GM12878 (cell line): Measurements from ENCODE around the gene MPDZ. TPM values are rescaled to one million over a fixed set of nuclear protein-coding genes. Genes with fewer than 3 reads are reported as not detected.

Experiments
- ATAC-seq: fragments of 200-7000 bp; cut with Tn5 transposase; 3 replicates; pipeline ENCODE4 v1.9.1; 2020; ENCODE audit warnings: mild to moderate bottlenecking, moderate library complexity
- BruUV-seq: library from RNA; stranded (reverse); fragments of 400-500 nt; replicated peaks from 2 replicates; lab custom pipeline; 2021; lab: Mats Ljungman, UMichigan
- CTCF ChIA-PET: fragments of 300-600 bp; sonication (Branson Sonifier 250); formaldehyde crosslinking; extraction: SDS; loops from one replicate; lab custom pipeline; 2021; ENCODE audit warnings: inconsistent platforms; lab: Yijun Ruan, JAX
- POLR2A ChIA-PET: fragments of 350-600 bp; formaldehyde crosslinking; extraction: SDS; loops from one replicate; lab custom pipeline; 2021; ENCODE audit warnings: inconsistent platforms; lab: Charles Lee
- RAD21 ChIA-PET: fragments of 300-600 bp; sonication (Branson Sonifier 250); formaldehyde crosslinking; loops from one replicate; lab custom pipeline; 2023; ENCODE audit warnings: antibody characterized with exemption; ENCODE audit not compliant: unreplicated experiment; lab: Charles Lee
- SMC1A ChIA-PET: fragments of 300-600 bp; sonication (Branson Sonifier 250); formaldehyde crosslinking; loops from one replicate; lab custom pipeline; 2023; ENCODE audit not compliant: unreplicated experiment, uncharacterized antibody; lab: Charles Lee
- DNase-seq: peaks from one replicate; pipeline ENCODE4 v3.0.0-alpha.2; 2011; ENCODE audit warnings: low read depth, low spot score
- FAIRE-seq: peaks from 3 replicates; lab custom pipeline; 2011; peaks lifted over from hg19 to GRCh38; lab: Jason Lieb, UNC
- H2AFZ ChIP-seq: 2 replicates; pipeline ENCODE4 v1.6.0; 2011; ENCODE audit warnings: low read depth, low read length, control low read depth; ENCODE audit not compliant: control insufficient read depth
- H3K27ac ChIP-seq: 2 replicates; pipeline ENCODE4 v1.5.1; 2011; ENCODE audit warnings: control low read depth; ENCODE audit not compliant: control insufficient read depth, insufficient read depth
- H3K27me3 ChIP-seq, 2 experiments: replicated peaks in 1 of 2; 2 replicates each; pipeline versions ENCODE4 v1.6.0 to v1.6.1; 2011; ENCODE audit warnings: low read length in 1 of 2; ENCODE audit not compliant: control insufficient read depth in 2 of 2, insufficient read depth in 2 of 2
- H3K36me3 ChIP-seq, 2 experiments: 2 replicates each; pipeline ENCODE4 v1.5.1; 2011; ENCODE audit warnings: low read length in 1 of 2; ENCODE audit not compliant: control insufficient read depth in 2 of 2, insufficient read depth in 2 of 2
- H3K4me1 ChIP-seq: 2 replicates; pipeline ENCODE4 v1.6.1; 2011; ENCODE audit warnings: mild to moderate bottlenecking, low read length, moderate library complexity, mixed read lengths; ENCODE audit not compliant: control insufficient read depth, insufficient read depth
- H3K4me2 ChIP-seq: 2 replicates; pipeline ENCODE4 v1.6.0; 2011; ENCODE audit warnings: control low read depth; ENCODE audit not compliant: control insufficient read depth, insufficient read depth
- H3K4me3 ChIP-seq: fragments of 200-600 bp; sonication (generic); 2 replicates; pipeline ENCODE4 v1.5.1; 2016
- H3K79me2 ChIP-seq: 2 replicates; pipeline ENCODE4 v1.6.0; 2011; ENCODE audit warnings: low read length; ENCODE audit not compliant: control insufficient read depth, insufficient read depth
- H3K9ac ChIP-seq: 2 replicates; pipeline ENCODE4 v1.8.0; 2011; ENCODE audit warnings: low read length, control low read depth, mixed read lengths; ENCODE audit not compliant: control insufficient read depth, insufficient read depth
- H3K9me3 ChIP-seq: replicated peaks from 3 replicates; pipeline ENCODE4 v1.5.1; 2011; ENCODE audit warnings: mild to moderate bottlenecking, low read length; ENCODE audit not compliant: control insufficient read depth, insufficient read depth
- H4K20me1 ChIP-seq: 2 replicates; pipeline ENCODE4 v1.6.0; 2011; ENCODE audit not compliant: control insufficient read depth, insufficient read depth
- CTCF ChIP-seq, 3 experiments: IDR thresholded peaks in 2 of 3; conservative IDR thresholded peaks in 1 of 3; 2 replicates each; pipeline ENCODE4 v1.5.1; 2011; ENCODE audit warnings: low read depth in 3 of 3, low read length in 3 of 3, mild to moderate bottlenecking in 3 of 3, control low read depth in 2 of 3, moderate library complexity in 2 of 3, inconsistent platforms in 1 of 3, mixed read lengths in 1 of 3; ENCODE audit not compliant: control insufficient read depth in 2 of 3, insufficient read depth in 1 of 3; ENCODE audit errors: extremely low read depth in 1 of 3
- HSF1 ChIP-seq: fragments of 150-350 bp; IDR thresholded peaks from 2 replicates; pipeline ENCODE4 v1.6.1; 2014; ENCODE audit warnings: mild to moderate bottlenecking, low read depth, low read length
- MEF2A ChIP-seq: IDR thresholded peaks from 2 replicates; pipeline ENCODE4 v1.6.1; 2011; ENCODE audit warnings: low read depth, mild to moderate bottlenecking, low read length, moderate library complexity; ENCODE audit not compliant: insufficient read depth
- MTA2 ChIP-seq: fragments of 450-650 bp; IDR thresholded peaks from 2 replicates; pipeline ENCODE4 v1.6.1; 2016; ENCODE audit warnings: low read depth, mild to moderate bottlenecking, moderate library complexity
- POU2F2 ChIP-seq: IDR thresholded peaks from 3 replicates; pipeline ENCODE4 v1.6.1; 2011; ENCODE audit warnings: low read depth, mild to moderate bottlenecking, low read length, borderline replicate concordance
- SUPT20H ChIP-seq: IDR thresholded peaks from 2 replicates; pipeline ENCODE4 v1.6.1; 2011; ENCODE audit warnings: low read depth, mild to moderate bottlenecking, low read length, moderate library complexity, borderline replicate concordance; ENCODE audit not compliant: control insufficient read depth
- USF1 ChIP-seq: IDR thresholded peaks from 2 replicates; pipeline ENCODE4 v1.6.1; 2011; ENCODE audit warnings: borderline replicate concordance, low read depth, mild to moderate bottlenecking, moderate library complexity, mixed read lengths, low read length; ENCODE audit not compliant: insufficient read depth; ENCODE audit errors: extremely low read length
- WGBS: methylation state at CpG from one replicate; pipeline ENCODE4 v1.1.6; 2016; ENCODE audit warnings: low lambda C conversion rate; ENCODE audit not compliant: insufficient replicate concordance, insufficient coverage; ENCODE audit errors: missing lambda C conversion rate; 5-methylcytosine and 5-hydroxymethylcytosine counted together
- in situ Hi-C: fragments of 300-500 bp; cut with MboI; formaldehyde crosslinking; loops from 9 replicates; pipeline ENCODE4 v1.14.3; 2018; ENCODE audit warnings: mixed read lengths
- intact Hi-C: fragments of 100-400 bp; cut with micrococcal nuclease; formaldehyde crosslinking; loops from one replicate; pipeline ENCODE4 v1.14.2; 2022; ENCODE audit not compliant: unreplicated experiment
- polyA plus RNA-seq, 11 experiments: library from polyadenylated mRNA; depleted of rRNA in 4 of 11; unstranded in 6 of 11; stranded (reverse) in 5 of 11; fragments of >200 nt; fragmentation: Nextera tagmentation in 4 of 11; fragmentation: Illumina TruSeq in 1 of 11; extraction: Ambion mirVana in 4 of 11; extraction: Trizol in 1 of 11; gene quantifications; 1 replicate in 1 of 11; 2 replicates in 10 of 11; pipeline versions ENCODE4 v1.2.1 to v1.2.3, GENCODE V29; 2011 to 2016; ENCODE audit warnings: inconsistent platforms in 2 of 11, missing spikeins in 2 of 11, low read depth in 1 of 11
- total RNA-seq, 4 experiments: library from RNA; depleted of rRNA in 3 of 4; stranded (reverse); fragments of >200 nt in 3 of 4; fragmentation: Illumina TruSeq in 1 of 4; extraction: Trizol in 1 of 4; gene quantifications; 2 replicates each; pipeline versions ENCODE4 v1.2.1 to v1.2.3, GENCODE V29; 2013 to 2021

The MPDZ gene
- total and polyA plus RNA-seq, 10 of the 15 experiments (the other 5 are each of a cell fraction or from before 2014, with no cell fraction given) = 0.36 TPM; not detected in 9

DNA sequence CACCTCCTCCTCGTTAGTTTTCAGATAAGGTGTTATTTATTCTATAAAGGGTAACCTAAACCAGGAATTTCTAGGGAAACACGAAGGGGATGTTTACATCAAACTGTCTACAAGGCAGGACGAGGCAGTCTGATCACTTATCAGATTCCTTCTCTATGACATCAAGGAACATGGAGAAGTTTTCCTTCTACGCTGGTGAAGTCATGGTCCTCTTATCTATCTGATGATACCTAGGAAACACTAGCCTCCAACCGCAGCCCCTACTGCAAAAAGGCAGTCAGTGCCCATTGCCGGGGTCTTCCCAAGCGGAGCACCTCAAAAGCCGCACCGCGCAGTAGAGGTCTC lies 1.5 kb downstream of the MPDZ start (continued):
- no peak for TF ChIP-seq CTCF (IDR thresholded peaks at IDR 0.05 in 2 of 3, conservative IDR thresholded peaks at IDR 0.05 in 1 of 3; ENCODE audit: control insufficient read depth in 2 of 3, extremely low read depth in 1 of 3, insufficient read depth in 1 of 3, low read depth in 3 of 3, low read length in 3 of 3)
- no peak for TF ChIP-seq MTA2
- no peak for TF ChIP-seq HSF1
- TF ChIP-seq, all 136 proteins: peak for 0

DNA sequence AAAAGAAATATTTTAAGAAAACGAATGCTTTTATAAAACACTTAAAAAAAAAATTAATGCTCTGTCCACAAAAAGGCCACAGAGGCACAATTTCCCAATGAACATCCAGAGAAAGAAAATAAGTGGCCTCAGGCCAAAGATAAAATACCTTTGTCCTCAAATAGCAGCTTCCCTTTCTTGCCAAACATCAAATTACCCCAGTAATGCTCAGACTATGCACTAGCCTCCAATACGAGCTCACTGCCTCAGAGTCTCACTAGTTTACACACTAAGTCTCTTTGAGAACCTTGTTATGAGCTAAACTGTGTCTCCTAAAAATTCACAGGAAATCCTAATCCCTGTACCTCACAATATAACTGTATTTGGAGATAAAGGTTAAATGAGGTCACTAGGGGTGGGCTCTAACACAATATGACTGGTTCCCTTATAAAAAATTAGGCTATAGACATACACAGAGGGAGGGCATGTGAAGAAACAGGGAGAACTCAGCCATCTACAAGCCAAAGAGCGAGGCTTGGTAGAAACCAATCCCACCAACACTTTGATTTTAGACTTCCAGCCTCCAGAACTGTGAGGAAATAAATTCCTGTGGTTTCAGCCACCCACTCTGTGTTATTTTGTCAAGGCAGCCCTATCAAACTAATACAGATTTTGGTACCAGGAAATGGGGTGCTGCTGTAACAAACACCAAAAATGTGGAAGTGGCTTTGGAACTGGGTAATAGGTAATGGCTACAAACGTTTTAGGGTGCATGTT lies 4.4 kb downstream of the MPDZ start:
- Histone ChIP-seq H4K20me1 (no peaks in the 10 kb centered on the region), H3K9ac (no peak overlapping the region), H3K4me2 (no peak overlapping the region), H2AFZ (no peak overlapping the region), H3K27me3 (no peaks in the 10 kb centered on the region), H3K4me3 (no peak overlapping the region), H3K4me1 (no peaks in the 10 kb centered on the region), H3K36me3 (no peaks in the 10 kb centered on the region), H3K27ac (no peak overlapping the region), H3K9me3 (no peaks in the 10 kb centered on the region), H3K79me2 (no peaks in the 10 kb centered on the region)
- SMC1A ChIA-PET = no interaction called here
- TF ChIP-seq USF1 (no peak), MEF2A (no peak), POU2F2 (no peak), SUPT20H (no peak)
- RAD21 ChIA-PET = no interaction called here
- WGBS = 6% methylated on average over 4 of the region's 4 CpGs
- in situ Hi-C loops (no loop called here), intact Hi-C loops (no loop called here)
- CTCF ChIA-PET = no interaction called here
- ATAC-seq (no peak), DNase-seq (no peak), FAIRE-seq (no peak)
- BruUV-seq = no TSS peak
- POLR2A ChIA-PET = no interaction called here
